HCT116 (cell line): ENCODE measurements around the gene TAF3.

Source experiments
- CEBPB ChIP-seq: IDR thresholded peaks from 2 replicates; pipeline ENCODE4 v1.6.1; 2012; ENCODE audit warnings: low read depth
- JUND ChIP-seq: IDR thresholded peaks from 2 replicates; pipeline ENCODE4 v1.6.1; 2012
- POLR2A ChIP-seq: IDR thresholded peaks from 2 replicates; pipeline ENCODE4 v1.7.0; 2011; ENCODE audit warnings: borderline replicate concordance; ENCODE audit not compliant: insufficient read depth, insufficient read length; ENCODE audit errors: extremely low read depth
- POLR2AphosphoS5 ChIP-seq: IDR thresholded peaks from 2 replicates; pipeline ENCODE4 v1.6.1; 2011; ENCODE audit warnings: mild to moderate bottlenecking, low read depth, low read length, moderate library complexity
- SIN3A ChIP-seq: IDR thresholded peaks from 2 replicates; pipeline ENCODE4 v1.6.1; 2012; ENCODE audit warnings: low read depth
- ZNF274 ChIP-seq: fragments of 200-500 bp; sonication (Bioruptor generic); IDR thresholded peaks from 2 replicates; pipeline ENCODE4 v1.6.1; 2014; ENCODE audit warnings: mild to moderate bottlenecking, low read depth, low read length, inconsistent platforms
- TF ChIP-seq, protein P1 (sequence below), 3 experiments: fragments of 200-600 bp in 1 of 3; sonication (generic) in 1 of 3; IDR thresholded peaks in 2 of 3; conservative IDR thresholded peaks in 1 of 3; 2 replicates each; pipeline ENCODE4 v1.5.1; 2012 to 2017; ENCODE audit warnings: low read depth in 2 of 3, low read length in 2 of 3, antibody characterized with exemption in 1 of 3, borderline replicate concordance in 1 of 3, control low read depth in 1 of 3, mild to moderate bottlenecking in 1 of 3, mixed read lengths in 1 of 3, mixed run types in 1 of 3, moderate library complexity in 1 of 3; ENCODE audit not compliant: insufficient read depth in 1 of 3

DNA sequence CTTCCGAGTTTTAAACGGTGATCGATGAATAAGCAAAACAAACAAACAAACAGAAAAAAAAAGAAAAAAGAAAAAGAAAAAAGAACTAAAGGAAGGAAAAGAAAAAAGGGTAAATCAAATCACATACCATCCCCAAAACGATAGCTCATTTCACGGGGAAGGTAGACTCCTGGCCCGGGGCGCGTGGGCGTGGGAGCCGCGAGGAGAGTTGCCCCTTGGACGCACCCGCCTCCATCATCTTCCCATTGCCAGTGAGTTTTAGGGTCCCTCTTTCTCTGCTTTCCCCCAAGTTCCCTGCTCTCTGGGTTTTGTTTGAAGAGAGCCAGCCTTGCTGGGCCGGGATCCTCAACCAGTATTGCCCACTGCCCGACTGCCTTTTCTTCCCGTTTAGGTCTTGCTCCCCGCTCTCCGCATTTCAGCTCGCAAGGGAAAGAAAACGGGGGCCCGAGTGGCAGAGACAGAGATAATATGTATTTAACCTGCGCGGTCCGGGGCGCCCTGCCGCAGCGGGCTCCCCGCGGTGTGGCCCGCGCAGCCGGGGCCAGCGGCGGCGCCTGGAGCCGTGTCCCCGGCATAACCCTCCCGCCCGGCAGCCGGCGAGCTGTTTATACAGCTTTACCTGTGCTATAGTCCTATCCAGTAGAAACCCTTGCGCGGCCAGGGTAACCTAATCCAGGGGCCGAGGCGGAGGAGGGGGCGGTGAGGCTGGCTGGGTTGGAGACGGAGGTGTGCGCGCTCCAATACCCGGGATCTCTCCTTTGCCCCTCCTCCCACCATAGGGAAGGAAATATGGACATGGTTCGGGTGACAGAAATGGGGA, 230.9 kb downstream of the TAF3 start:
- TF ChIP-seq POLR2AphosphoS5 (no peak), SIN3A (no peak), ZNF274 (no peak), POLR2A (no peak), JUND (no peak), CEBPB (no peak)
- TF ChIP-seq, protein P1, sequence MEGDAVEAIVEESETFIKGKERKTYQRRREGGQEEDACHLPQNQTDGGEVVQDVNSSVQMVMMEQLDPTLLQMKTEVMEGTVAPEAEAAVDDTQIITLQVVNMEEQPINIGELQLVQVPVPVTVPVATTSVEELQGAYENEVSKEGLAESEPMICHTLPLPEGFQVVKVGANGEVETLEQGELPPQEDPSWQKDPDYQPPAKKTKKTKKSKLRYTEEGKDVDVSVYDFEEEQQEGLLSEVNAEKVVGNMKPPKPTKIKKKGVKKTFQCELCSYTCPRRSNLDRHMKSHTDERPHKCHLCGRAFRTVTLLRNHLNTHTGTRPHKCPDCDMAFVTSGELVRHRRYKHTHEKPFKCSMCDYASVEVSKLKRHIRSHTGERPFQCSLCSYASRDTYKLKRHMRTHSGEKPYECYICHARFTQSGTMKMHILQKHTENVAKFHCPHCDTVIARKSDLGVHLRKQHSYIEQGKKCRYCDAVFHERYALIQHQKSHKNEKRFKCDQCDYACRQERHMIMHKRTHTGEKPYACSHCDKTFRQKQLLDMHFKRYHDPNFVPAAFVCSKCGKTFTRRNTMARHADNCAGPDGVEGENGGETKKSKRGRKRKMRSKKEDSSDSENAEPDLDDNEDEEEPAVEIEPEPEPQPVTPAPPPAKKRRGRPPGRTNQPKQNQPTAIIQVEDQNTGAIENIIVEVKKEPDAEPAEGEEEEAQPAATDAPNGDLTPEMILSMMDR (IDR thresholded peaks at IDR 0.05 in 2 of 3, conservative IDR thresholded peaks at IDR 0.05 in 1 of 3; ENCODE audit: borderline replicate concordance in 1 of 3, insufficient read depth in 1 of 3, low read depth in 2 of 3, low read length in 2 of 3) = no peak
